K562 (cell line): ENCODE results near the gene NCAM2. TPM values are rescaled to one million over a fixed set of nuclear protein-coding genes. Genes with fewer than 3 reads are reported as not detected.

Source experiments
- DPF2 ChIP-seq: fragments of 450-650 bp; IDR thresholded peaks from 2 replicates; pipeline ENCODE4 v1.6.1; 2016
- KDM2B ChIP-seq: fragments of 250-450 bp; sonication (Bioruptor Pico); IDR thresholded peaks from 2 replicates; pipeline ENCODE4 v1.8.0; 2021; ENCODE audit warnings: mild to moderate bottlenecking, moderate library complexity
- NUFIP1 ChIP-seq: fragments of 450-650 bp; IDR thresholded peaks from 2 replicates; pipeline ENCODE4 v1.6.1; 2018; ENCODE audit not compliant: partially characterized antibody
- POLR2G ChIP-seq: fragments of 200-400 bp; formaldehyde crosslinking; IDR thresholded peaks from 2 replicates; pipeline ENCODE4 v1.6.1; 2017; ENCODE audit warnings: low read depth, mild to moderate bottlenecking, antibody characterized with exemption, low read length, moderate library complexity
- RAD51 ChIP-seq: fragments of 450-650 bp; IDR thresholded peaks from 2 replicates; pipeline ENCODE4 v1.7.1; 2016; ENCODE audit warnings: low read depth, mild to moderate bottlenecking, borderline replicate concordance
- RNF2 ChIP-seq: sonication (generic); IDR thresholded peaks from 2 replicates; pipeline ENCODE4 v1.6.1; 2016
- STAT5A ChIP-seq: IDR thresholded peaks from 2 replicates; pipeline ENCODE4 v1.6.1; 2012; ENCODE audit warnings: low read length, inconsistent platforms, borderline replicate concordance
- TFE3 ChIP-seq: fragments of 450-650 bp; formaldehyde crosslinking; IDR thresholded peaks from 2 replicates; pipeline ENCODE4 v1.4.0; 2020; ENCODE audit warnings: mild to moderate bottlenecking, mixed read lengths
- THRA ChIP-seq: fragments of 450-650 bp; IDR thresholded peaks from 2 replicates; pipeline ENCODE4 v1.6.1; 2017; ENCODE audit warnings: mild to moderate bottlenecking, moderate library complexity
- TOE1 ChIP-seq, 2 experiments: fragments of 450-650 bp in 1 of 2; sonication (generic) in 1 of 2; formaldehyde crosslinking in 1 of 2; IDR thresholded peaks; 2 replicates each; pipeline versions ENCODE4 v1.7.1 to v1.8.0; 2016 to 2022; ENCODE audit warnings: borderline replicate concordance in 2 of 2, mild to moderate bottlenecking in 2 of 2, antibody characterized with exemption in 1 of 2, inconsistent platforms in 1 of 2, low read depth in 1 of 2, missing genetic modification reagents in 1 of 2, moderate library complexity in 1 of 2
- ZBTB5 ChIP-seq: fragments of 450-650 bp; IDR thresholded peaks from 2 replicates; pipeline ENCODE4 v1.6.1; 2017; ENCODE audit warnings: antibody characterized with exemption
- polyA plus RNA-seq, 8 experiments: library from polyadenylated mRNA; depleted of rRNA in 4 of 8; stranded (reverse) in 5 of 8; unstranded in 3 of 8; fragments of >200 nt; fragmentation: Nextera tagmentation in 2 of 8; fragmentation: Illumina TruSeq in 1 of 8; extraction: Ambion mirVana in 2 of 8; extraction: Trizol in 1 of 8; gene quantifications; 2 replicates each; pipeline versions ENCODE4 v1.2.1 to v1.2.3, GENCODE V29; 2011 to 2014; ENCODE audit warnings: inconsistent platforms in 1 of 8, missing spikeins in 1 of 8
- total RNA-seq, 7 experiments: library from RNA; depleted of rRNA in 6 of 7; stranded (reverse); fragments of >200 nt in 6 of 7; fragmentation: Illumina TruSeq in 2 of 7; extraction: Trizol in 2 of 7; gene quantifications; 2 replicates each; pipeline versions ENCODE4 v1.2.1 to v1.2.3, GENCODE V29; 2011 to 2021; ENCODE audit warnings: low replicate concordance in 1 of 7
- TF ChIP-seq, protein P1 (sequence below): sonication (generic); formaldehyde crosslinking; IDR thresholded peaks from 2 replicates; pipeline ENCODE4 v1.5.0; 2020; ENCODE audit warnings: missing genetic modification reagents
- TF ChIP-seq, protein P2 (sequence below): fragments of 450-650 bp; IDR thresholded peaks from 2 replicates; pipeline ENCODE4 v1.6.1; 2016; ENCODE audit warnings: mild to moderate bottlenecking
- TF ChIP-seq, protein P3 (sequence below), 2 experiments: fragments of 450-650 bp in 1 of 2; sonication (generic) in 1 of 2; formaldehyde crosslinking; conservative IDR thresholded peaks; 2 replicates each; pipeline versions ENCODE4 v1.4.0 to v1.8.1; 2020 to 2022; ENCODE audit warnings: mild to moderate bottlenecking in 1 of 2, missing genetic modification reagents in 1 of 2

The NCAM2 gene
- total and polyA plus RNA-seq, 9 of the 15 experiments (the other 6 are each of a cell fraction or from before 2014, with no cell fraction given), result 14.0 to 58.2 (median 27.8) TPM

GRCh38 chr21:21295303-21295702 is 297.1 kb downstream of the NCAM2 start (continued):
- TF ChIP-seq TOE1 (IDR thresholded peaks at IDR 0.05; ENCODE audit: borderline replicate concordance) (peak; percentile 73), TOE1 (CRISPR knock-in tag; IDR thresholded peaks at IDR 0.05; ENCODE audit: borderline replicate concordance, low read depth) (no peak), RAD51 (peak; percentile 73; the same call in 1 of the 2 replicates), TFE3 (CRISPR knock-in tag) (peak; percentile 84), KDM2B (CRISPR knock-in tag) (no peak), ZBTB5 (no peak), DPF2 (no peak), POLR2G (no peak), NUFIP1 (no peak), RNF2 (no peak), THRA (no peak), STAT5A (no peak)
- TF ChIP-seq, protein P1, sequence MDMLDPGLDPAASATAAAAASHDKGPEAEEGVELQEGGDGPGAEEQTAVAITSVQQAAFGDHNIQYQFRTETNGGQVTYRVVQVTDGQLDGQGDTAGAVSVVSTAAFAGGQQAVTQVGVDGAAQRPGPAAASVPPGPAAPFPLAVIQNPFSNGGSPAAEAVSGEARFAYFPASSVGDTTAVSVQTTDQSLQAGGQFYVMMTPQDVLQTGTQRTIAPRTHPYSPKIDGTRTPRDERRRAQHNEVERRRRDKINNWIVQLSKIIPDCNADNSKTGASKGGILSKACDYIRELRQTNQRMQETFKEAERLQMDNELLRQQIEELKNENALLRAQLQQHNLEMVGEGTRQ (CRISPR knock-in tag), result peak; percentile 68
- TF ChIP-seq, protein P2, sequence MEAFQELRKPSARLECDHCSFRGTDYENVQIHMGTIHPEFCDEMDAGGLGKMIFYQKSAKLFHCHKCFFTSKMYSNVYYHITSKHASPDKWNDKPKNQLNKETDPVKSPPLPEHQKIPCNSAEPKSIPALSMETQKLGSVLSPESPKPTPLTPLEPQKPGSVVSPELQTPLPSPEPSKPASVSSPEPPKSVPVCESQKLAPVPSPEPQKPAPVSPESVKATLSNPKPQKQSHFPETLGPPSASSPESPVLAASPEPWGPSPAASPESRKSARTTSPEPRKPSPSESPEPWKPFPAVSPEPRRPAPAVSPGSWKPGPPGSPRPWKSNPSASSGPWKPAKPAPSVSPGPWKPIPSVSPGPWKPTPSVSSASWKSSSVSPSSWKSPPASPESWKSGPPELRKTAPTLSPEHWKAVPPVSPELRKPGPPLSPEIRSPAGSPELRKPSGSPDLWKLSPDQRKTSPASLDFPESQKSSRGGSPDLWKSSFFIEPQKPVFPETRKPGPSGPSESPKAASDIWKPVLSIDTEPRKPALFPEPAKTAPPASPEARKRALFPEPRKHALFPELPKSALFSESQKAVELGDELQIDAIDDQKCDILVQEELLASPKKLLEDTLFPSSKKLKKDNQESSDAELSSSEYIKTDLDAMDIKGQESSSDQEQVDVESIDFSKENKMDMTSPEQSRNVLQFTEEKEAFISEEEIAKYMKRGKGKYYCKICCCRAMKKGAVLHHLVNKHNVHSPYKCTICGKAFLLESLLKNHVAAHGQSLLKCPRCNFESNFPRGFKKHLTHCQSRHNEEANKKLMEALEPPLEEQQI, result peak; percentile 37; the same call in 1 of the 2 replicates
- TF ChIP-seq, protein P3, sequence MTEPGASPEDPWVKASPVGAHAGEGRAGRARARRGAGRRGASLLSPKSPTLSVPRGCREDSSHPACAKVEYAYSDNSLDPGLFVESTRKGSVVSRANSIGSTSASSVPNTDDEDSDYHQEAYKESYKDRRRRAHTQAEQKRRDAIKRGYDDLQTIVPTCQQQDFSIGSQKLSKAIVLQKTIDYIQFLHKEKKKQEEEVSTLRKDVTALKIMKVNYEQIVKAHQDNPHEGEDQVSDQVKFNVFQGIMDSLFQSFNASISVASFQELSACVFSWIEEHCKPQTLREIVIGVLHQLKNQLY (CRISPR knock-in tag; conservative IDR thresholded peaks at IDR 0.05), result no peak
